Mononuclear cell (primary cell): Measurements from ENCODE around the gene USP17L10. TPM values are rescaled to one million over a fixed set of nuclear protein-coding genes. Genes with fewer than 3 reads are reported as not detected.
"Not testable (repeated sequence)": the region's sequence is repeated elsewhere in the genome, so short reads cannot be mapped to it uniquely, and the experiment has no call there.

Experiments
- H3K27me3 ChIP-seq: 2 replicates; pipeline ENCODE4 v1.6.0; 2011; ENCODE audit warnings: low read length, control low read depth; ENCODE audit not compliant: insufficient read depth
- H3K4me1 ChIP-seq: 2 replicates; pipeline ENCODE4 v1.5.1; 2011; ENCODE audit warnings: mild to moderate bottlenecking, low read length, control low read depth; ENCODE audit not compliant: insufficient read depth
- H3K4me3 ChIP-seq: 2 replicates; pipeline ENCODE4 v1.5.1; 2011; ENCODE audit warnings: mild to moderate bottlenecking, low read length, moderate library complexity
- H3K9me3 ChIP-seq: 2 replicates; pipeline ENCODE4 v1.5.1; 2011; ENCODE audit warnings: low read depth, mild to moderate bottlenecking, control low read depth, low read length
- total RNA-seq: library from RNA; depleted of rRNA; stranded (reverse); fragments of >200 nt; gene quantifications from one replicate; pipeline ENCODE4 v1.2.3, GENCODE V29; 2012

USP17L10 gene
- not detected for total RNA-seq

- H3K9me3 ChIP-seq, H3K4me1 ChIP-seq, H3K27me3 ChIP-seq, H3K4me3 ChIP-seq: not testable (repeated sequence)
Measured at GRCh38 chr4:9210357-9210756, at the start of gene USP17L10. USP17L10 (plus strand) TSS chr4:9210657; CDS start chr4:9210657, 0 bp downstream.

GRCh38 chr4:9165990-9166389 is 44.5 kb upstream of the USP17L10 start:
- not testable (repeated sequence) for H3K9me3 ChIP-seq, H3K4me1 ChIP-seq, H3K4me3 ChIP-seq, H3K27me3 ChIP-seq

GRCh38 chr4:9169791-9170459 is 40.5 kb upstream of the USP17L10 start, which contains the start of gene FAM90A26:
FAM90A26 (plus strand) TSS chr4:9170409; CDS start chr4:9173173, 2,764 bp downstream.
- not testable (repeated sequence) for H3K4me1 ChIP-seq, H3K9me3 ChIP-seq, H3K27me3 ChIP-seq, H3K4me3 ChIP-seq

- H3K9me3 ChIP-seq, H3K4me1 ChIP-seq, H3K27me3 ChIP-seq, H3K4me3 ChIP-seq: not testable (repeated sequence)
Measured at GRCh38 chr4:9214701-9215100, 4.2 kb downstream of the USP17L10 start.

GRCh38 chr4:9215105-9215504 is 4.6 kb downstream of the USP17L10 start, which contains the start of gene USP17L11:
USP17L11 (plus strand) TSS chr4:9215405; CDS start chr4:9215405, 0 bp downstream.
- not testable (repeated sequence) for H3K4me3 ChIP-seq, H3K27me3 ChIP-seq, H3K9me3 ChIP-seq, H3K4me1 ChIP-seq

- H3K4me3 ChIP-seq, H3K4me1 ChIP-seq, H3K9me3 ChIP-seq, H3K27me3 ChIP-seq: not testable (repeated sequence)
Measured at GRCh38 chr4:9219852-9220251, 9.4 kb downstream of the USP17L10 start, which contains the start of gene USP17L12. USP17L12 (plus strand) TSS chr4:9220152; CDS start chr4:9220152, 0 bp downstream.

- H3K4me3 ChIP-seq, H3K9me3 ChIP-seq, H3K4me1 ChIP-seq, H3K27me3 ChIP-seq: not testable (repeated sequence)
Measured at GRCh38 chr4:9224596-9224995, 14.1 kb downstream of the USP17L10 start, which contains the start of gene USP17L13. USP17L13 (plus strand) TSS chr4:9224896; CDS start chr4:9224896, 0 bp downstream.

GRCh38 chr4:9230249-9230648 is 19.8 kb downstream of the USP17L10 start:
- not testable (repeated sequence) for H3K4me3 ChIP-seq, H3K27me3 ChIP-seq, H3K9me3 ChIP-seq, H3K4me1 ChIP-seq

- H3K27me3 ChIP-seq, H3K4me3 ChIP-seq, H3K4me1 ChIP-seq, H3K9me3 ChIP-seq: not testable (repeated sequence)
Measured at GRCh38 chr4:9234085-9234484, 23.6 kb downstream of the USP17L10 start, which contains the start of gene USP17L15. USP17L15 (plus strand) TSS chr4:9234385; CDS start chr4:9234385, 0 bp downstream.

- H3K27me3 ChIP-seq, H3K4me1 ChIP-seq, H3K4me3 ChIP-seq, H3K9me3 ChIP-seq: not testable (repeated sequence)
Measured at GRCh38 chr4:9238461-9238860, 28.0 kb downstream of the USP17L10 start.

GRCh38 chr4:9243579-9243978 is 33.1 kb downstream of the USP17L10 start, which contains the start of gene USP17L17:
USP17L17 (plus strand) TSS chr4:9243879; CDS start chr4:9243879, 0 bp downstream.
- H3K4me1 ChIP-seq, H3K27me3 ChIP-seq, H3K4me3 ChIP-seq, H3K9me3 ChIP-seq: not testable (repeated sequence)

- H3K9me3 ChIP-seq, H3K4me1 ChIP-seq, H3K4me3 ChIP-seq, H3K27me3 ChIP-seq: not testable (repeated sequence)
Measured at GRCh38 chr4:9247953-9248680, 37.7 kb downstream of the USP17L10 start, which contains the start of gene USP17L18. USP17L18 (plus strand) TSS chr4:9248630; CDS start chr4:9248630, 0 bp downstream.

- H3K4me3 ChIP-seq, H3K9me3 ChIP-seq, H3K27me3 ChIP-seq, H3K4me1 ChIP-seq: not testable (repeated sequence)
Measured at GRCh38 chr4:9253078-9253477, 42.6 kb downstream of the USP17L10 start, which contains the start of gene USP17L19. USP17L19 (plus strand) TSS chr4:9253378; CDS start chr4:9253378, 0 bp downstream.

GRCh38 chr4:9257824-9258223 is 47.4 kb downstream of the USP17L10 start, which contains the start of gene USP17L20:
USP17L20 (plus strand) TSS chr4:9258124; CDS start chr4:9258124, 0 bp downstream.
- not testable (repeated sequence) for H3K27me3 ChIP-seq, H3K4me3 ChIP-seq

More at GRCh38 chr4:9257824-9258223, 47.4 kb downstream of the USP17L10 start, which contains the start of gene USP17L20:
- H3K9me3 ChIP-seq, H3K4me1 ChIP-seq: not testable (repeated sequence)
